PC-9 (cell line): Measurements from ENCODE around the gene EMC6.

ENCODE experiments used
- EZH2 ChIP-seq: fragments of 200-600 bp; sonication (generic); IDR thresholded peaks from 2 replicates; pipeline ENCODE4 v1.8.0; 2017; ENCODE audit warnings: antibody characterized with exemption, low read depth
- TF ChIP-seq, protein P1 (sequence below): fragments of 200-600 bp; sonication (generic); conservative IDR thresholded peaks from 2 replicates; pipeline ENCODE4 v1.6.1; 2017; ENCODE audit warnings: mixed run types, antibody characterized with exemption, mild to moderate bottlenecking, moderate library complexity

DNA sequence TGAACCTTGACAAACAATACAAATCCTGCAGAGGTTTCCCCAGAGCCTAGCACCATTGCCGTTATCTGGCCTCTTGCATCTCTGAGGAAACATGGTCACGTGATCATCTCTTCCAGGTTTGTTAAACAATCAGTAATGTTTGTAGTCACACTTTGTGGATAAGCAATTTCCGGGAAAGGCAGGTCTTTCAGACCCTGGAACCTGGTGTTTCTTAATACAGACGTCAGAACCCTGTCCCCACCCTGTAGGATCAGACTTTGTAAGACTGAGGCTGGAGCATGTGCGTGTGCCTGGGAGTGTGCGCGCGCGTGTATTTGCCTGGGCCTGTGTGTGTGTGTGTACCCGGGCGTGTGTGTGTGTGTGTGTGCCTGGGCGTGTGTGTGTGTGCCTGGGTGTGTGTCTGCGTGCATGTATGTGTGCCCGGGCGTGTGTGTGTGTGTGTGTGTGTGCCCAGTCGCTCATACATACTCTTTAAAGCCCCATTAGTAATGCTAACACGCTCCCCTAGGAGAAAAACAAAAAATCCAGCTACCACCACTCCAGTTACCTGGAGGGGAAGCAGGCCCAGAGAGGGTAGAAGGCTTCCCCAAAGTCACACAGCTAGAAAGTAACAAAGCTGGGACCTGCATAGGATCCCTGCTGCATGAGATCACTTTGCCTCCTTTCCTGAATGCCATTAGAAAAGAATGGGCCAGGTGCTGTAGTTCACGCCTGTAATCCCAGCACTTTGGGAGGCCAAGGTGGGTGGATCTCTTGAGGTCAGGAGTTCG, 26.7 kb upstream of the EMC6 start:
- no peak for TF ChIP-seq EZH2
- TF ChIP-seq, protein P1, sequence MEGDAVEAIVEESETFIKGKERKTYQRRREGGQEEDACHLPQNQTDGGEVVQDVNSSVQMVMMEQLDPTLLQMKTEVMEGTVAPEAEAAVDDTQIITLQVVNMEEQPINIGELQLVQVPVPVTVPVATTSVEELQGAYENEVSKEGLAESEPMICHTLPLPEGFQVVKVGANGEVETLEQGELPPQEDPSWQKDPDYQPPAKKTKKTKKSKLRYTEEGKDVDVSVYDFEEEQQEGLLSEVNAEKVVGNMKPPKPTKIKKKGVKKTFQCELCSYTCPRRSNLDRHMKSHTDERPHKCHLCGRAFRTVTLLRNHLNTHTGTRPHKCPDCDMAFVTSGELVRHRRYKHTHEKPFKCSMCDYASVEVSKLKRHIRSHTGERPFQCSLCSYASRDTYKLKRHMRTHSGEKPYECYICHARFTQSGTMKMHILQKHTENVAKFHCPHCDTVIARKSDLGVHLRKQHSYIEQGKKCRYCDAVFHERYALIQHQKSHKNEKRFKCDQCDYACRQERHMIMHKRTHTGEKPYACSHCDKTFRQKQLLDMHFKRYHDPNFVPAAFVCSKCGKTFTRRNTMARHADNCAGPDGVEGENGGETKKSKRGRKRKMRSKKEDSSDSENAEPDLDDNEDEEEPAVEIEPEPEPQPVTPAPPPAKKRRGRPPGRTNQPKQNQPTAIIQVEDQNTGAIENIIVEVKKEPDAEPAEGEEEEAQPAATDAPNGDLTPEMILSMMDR: no peak
